ENCODE results near the gene DUOX1.

Gene DUOX1

GRCh38 chr15:45128971-45129639, 689 bp upstream of the DUOX1 start:
- in situ Hi-C loops (cut with MboI; ENCODE audit: low sequenced_read_pairs, unreplicated experiment): no loop called here
- DNase-seq (ENCODE audit: low spot score): no peak

DNA sequence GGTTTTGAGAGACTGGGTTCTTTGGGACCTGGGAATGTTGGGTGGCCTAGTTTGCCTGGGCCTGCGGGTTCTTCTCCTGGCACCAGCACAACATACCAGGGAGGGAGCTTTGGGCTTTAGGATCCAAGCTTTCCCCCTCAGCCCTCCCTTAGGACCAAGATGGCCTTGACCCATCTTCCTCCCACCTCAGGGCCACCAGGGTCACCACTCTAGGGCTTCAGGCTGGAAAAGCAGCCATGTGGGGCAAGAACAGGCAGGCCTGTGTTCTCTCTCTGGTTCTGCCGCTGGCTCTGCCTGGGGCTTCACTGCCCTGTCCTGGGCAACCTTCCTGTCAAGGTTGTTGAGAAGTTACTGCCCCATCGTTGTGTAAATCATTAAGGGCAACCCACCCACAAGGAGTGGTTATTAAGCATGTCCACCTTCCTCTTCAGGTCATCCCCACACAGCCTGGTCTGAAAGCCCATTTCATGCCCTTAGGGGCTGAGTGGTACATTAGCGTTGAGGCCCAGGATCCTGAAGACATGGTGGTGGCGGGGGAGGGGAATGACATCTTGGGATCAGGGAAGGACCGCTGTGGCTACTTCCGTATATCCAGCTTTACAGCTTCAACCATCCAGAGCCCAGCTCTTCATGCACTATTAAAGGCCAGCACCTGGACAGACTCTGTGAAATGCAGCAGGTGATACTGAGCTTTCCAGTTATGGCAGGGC, 652 bp downstream of the DUOX1 start:
- DNase-seq (ENCODE audit: low spot score): no peak
- in situ Hi-C loops (cut with MboI; ENCODE audit: low sequenced_read_pairs, unreplicated experiment): no loop called here
- no peak for TF ChIP-seq CTCF (IDR thresholded peaks at IDR 0.05; ENCODE audit: borderline replicate concordance, control extremely low read depth, extremely low read depth, insufficient read depth, missing control alignments)

More at GRCh38 chr15:45128971-45129639, 689 bp upstream of the DUOX1 start:
- no peak for TF ChIP-seq CTCF (IDR thresholded peaks at IDR 0.05; ENCODE audit: borderline replicate concordance, control extremely low read depth, extremely low read depth, insufficient read depth, missing control alignments)

GRCh38 chr15:45131510-45131909, 1.7 kb downstream of the DUOX1 start:
- DNase-seq (ENCODE audit: low spot score): no peak
- in situ Hi-C loops (cut with MboI; ENCODE audit: low sequenced_read_pairs, unreplicated experiment): no loop called here

GRCh38 chr15:45132844-45133560, 3.2 kb downstream of the DUOX1 start:
- no peak for TF ChIP-seq CTCF (IDR thresholded peaks at IDR 0.05; ENCODE audit: borderline replicate concordance, control extremely low read depth, extremely low read depth, insufficient read depth, missing control alignments)
- in situ Hi-C loops (cut with MboI; ENCODE audit: low sequenced_read_pairs, unreplicated experiment): no loop called here
- no peak for DNase-seq (ENCODE audit: low spot score)

More at GRCh38 chr15:45131510-45131909, 1.7 kb downstream of the DUOX1 start:
- TF ChIP-seq CTCF (IDR thresholded peaks at IDR 0.05; ENCODE audit: borderline replicate concordance, control extremely low read depth, extremely low read depth, insufficient read depth, missing control alignments): no peak

GRCh38 chr15:45133561-45133920, 3.7 kb downstream of the DUOX1 start:
- TF ChIP-seq CTCF (IDR thresholded peaks at IDR 0.05; ENCODE audit: borderline replicate concordance, control extremely low read depth, extremely low read depth, insufficient read depth, missing control alignments): no peak
- in situ Hi-C loops (cut with MboI; ENCODE audit: low sequenced_read_pairs, unreplicated experiment): no loop called here
- no peak for DNase-seq (ENCODE audit: low spot score)

DNA sequence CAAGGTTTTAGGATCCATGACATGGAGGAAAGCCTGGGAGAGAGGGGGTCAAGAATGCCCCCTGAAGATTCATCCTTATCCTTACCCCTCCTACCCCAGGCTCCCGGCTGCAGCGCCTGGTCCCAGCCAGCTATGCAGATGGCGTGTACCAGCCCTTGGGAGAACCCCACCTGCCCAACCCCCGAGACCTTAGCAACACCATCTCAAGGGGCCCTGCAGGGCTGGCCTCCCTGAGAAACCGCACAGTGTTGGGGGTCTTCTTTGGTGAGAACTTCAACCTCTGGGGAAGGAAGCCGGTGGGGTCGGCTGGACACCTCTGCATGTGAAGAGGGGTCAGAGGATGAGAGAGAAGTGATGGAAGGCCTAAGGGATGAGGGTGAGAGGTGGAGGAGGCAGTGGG, 4.3 kb downstream of the DUOX1 start:
- DNase-seq (ENCODE audit: low spot score): no peak

More for the DNA sequence above, 4.3 kb downstream of the DUOX1 start:
- TF ChIP-seq CTCF (IDR thresholded peaks at IDR 0.05; ENCODE audit: borderline replicate concordance, control extremely low read depth, extremely low read depth, insufficient read depth, missing control alignments): no peak
- in situ Hi-C loops (cut with MboI; ENCODE audit: low sequenced_read_pairs, unreplicated experiment): no loop called here

Data from GM13976 (cell line).